HG03039 (cell line): ENCODE results near the gene LETM1.
A peak's percentile ranks its signal among the peaks of the same experiment; 100 is the strongest.

ENCODE experiments used
- ATAC-seq: cut with Tn5 transposase; IDR thresholded peaks from one replicate; pipeline ENCODE4 v1.9.1; 2021; ENCODE audit warnings: mild to moderate bottlenecking, moderate library complexity; ENCODE audit not compliant: unreplicated experiment

LETM1 gene

DNA sequence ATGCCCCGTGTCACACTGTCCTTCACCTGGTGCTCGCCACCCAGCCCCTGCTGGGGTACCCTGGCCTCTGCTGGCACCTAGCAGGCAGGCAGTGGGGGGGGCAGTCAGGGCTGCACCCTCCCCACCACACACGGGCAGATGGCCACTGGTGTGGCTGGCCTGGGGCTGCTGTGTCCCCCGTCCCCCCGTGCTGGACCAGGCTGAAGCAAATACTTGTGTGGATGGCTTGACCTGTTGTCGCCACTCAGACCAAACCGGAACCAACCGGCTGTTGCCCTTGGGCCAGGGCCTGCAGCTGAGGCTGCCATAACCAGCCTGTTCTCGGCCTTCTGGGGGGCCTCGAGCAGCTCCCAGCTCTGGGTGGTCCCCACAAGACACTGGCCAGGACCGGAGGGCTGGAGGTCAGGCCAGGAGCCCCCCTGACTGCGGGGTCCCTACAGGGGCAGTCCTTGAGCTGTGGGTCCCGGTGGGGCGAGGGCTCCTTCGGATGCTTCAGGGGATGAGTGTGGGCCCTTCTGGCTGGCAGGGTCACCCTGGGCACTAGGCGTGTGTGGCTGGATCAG, 58.6 kb downstream of the LETM1 start:
- ATAC-seq: no peak

DNA sequence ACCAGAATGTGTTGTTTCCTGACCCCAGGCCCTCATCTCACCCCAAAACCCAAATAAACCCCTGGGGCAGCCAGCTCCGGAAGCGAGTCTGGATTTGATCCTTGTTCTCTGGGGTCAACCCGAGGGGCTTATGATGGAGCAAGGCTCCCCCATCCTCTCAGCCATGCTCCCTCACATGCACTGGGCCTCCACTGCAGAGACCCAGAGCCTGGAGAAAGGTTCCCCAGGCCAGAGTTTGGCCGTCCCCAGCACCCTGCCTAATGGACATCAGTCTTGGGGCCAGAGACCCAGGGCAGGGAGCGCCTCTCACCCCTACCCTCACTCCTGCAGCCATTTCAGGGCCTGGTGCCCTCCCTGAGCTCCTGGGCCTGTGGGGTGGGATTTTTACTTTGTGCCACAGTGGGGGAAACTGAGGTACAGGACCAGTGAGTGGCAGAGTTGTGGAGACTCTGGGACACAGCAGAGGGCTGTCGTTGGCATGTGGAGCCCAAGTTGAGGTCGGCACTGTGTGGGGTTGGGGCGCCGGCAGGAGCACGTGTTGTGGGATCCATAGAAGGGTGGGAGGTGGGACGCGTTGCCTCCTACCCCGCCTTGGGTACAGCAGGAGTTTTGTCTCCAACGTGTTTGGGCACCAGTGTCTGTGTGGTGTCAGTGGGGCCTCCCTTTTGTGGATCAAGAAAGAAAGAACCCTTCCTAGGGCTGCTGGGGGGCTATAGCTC, 59.3 kb downstream of the LETM1 start:
- no peak for ATAC-seq

DNA sequence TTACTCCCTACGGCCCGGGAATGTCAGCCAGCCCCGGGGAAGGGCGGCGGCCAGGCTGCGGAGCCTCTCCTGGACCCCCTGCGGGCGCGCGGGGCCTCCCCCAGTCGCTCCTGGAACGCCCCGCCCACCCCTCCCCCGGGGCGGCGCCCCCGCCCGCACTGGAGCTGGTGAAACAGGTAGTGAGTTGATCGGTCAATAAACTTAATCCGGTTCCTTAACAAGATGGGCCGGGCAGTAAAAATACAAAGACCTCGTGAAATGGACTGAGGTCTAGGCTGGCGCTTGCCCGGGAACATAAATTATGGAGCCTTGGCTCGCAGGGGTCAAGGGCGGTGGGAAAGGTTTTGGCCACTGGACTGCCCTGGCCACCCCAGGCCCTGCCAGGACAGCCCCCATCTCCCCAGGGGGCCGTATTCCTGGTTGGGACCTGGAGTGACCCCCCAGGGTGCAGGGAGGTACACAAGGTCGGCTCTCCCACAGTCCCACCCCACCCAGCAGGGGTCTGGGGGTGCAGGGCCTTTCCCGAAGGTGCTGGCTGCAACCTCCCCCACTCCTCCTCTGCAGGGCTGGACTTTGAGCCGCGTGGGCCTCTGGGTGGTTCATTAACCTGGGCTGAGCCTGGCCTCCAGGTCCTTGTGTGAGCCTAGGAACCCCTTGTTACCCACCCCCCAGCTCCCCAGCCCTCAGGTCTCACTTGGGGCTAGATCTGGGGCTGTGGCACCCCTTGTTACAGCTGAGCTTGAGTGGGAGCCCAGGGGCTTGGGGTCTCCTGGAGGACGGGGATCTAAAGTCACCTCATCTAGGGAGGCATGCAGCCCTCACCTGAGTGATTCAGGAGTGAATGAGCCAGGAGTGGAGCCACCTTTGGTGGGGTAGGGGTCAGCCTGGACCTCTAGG, 60.4 kb downstream of the LETM1 start:
- no peak for ATAC-seq

DNA sequence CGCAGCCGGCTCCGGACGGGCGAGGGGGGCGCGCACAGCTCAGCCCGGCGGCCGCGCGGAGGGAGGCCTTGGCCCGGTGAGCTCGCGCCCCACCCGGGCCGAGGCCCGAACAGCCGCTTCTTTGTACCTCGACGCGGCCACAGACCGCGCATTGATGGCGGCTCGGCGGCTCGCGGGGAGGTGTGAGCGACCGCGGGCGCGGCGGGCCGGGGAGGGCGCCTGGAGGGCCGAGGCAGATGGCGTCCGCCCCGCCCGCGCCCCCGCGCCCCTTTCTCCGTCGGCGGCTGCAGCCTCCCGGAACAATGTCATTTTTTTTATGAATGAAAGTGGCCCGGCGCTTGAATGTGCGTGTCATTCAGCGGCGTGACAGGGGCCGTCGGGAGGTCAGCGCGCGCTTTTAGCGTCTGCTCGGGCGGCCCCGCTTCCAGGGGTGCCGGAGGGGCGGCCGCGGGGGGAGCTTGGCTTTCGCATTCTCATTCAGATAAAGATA, 61.1 kb downstream of the LETM1 start:
- no peak for ATAC-seq

DNA sequence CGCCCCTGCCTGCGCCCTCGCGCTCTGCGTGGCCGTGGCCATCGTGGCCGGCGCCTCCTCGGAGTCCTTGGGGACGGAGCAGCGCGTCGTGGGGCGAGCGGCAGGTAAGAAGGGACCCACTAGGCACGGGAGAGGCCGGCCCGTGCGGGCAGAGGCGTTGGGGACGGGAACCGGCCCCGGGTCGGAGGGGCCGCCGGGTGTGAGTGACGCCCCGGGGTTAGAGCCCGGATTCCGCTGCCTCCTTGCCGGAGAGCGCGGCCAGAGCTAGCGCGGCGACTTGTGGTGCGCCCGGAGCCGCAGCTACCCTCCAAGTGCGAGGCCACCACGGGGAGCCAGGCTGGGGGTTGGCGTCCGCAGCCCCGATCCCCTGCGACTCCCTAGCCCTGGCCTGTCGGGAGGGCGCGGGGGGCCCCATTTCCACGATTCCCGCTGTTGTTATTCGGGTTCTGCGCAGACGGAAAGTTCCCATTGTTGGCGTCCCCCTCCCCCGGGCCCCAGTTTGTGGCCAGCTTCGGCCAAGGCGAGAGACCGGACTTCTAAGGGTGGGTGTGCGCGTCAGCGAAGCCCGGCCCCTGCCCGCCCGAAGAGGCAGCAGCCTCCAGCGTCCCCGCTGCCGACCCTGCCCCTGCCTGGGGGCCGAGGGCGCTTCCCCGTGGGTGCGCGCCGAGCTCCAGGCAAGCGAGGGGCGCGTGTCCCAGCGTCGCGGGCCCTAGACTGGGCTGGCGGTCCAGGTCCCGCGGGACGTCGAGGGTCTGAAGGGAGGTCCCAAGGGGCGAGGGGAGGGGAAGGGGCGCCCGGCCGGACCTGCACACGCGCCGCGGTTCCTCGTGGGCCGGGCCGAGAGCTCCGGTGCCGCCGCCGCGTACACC, 61.8 kb downstream of the LETM1 start:
- no peak for ATAC-seq

DNA sequence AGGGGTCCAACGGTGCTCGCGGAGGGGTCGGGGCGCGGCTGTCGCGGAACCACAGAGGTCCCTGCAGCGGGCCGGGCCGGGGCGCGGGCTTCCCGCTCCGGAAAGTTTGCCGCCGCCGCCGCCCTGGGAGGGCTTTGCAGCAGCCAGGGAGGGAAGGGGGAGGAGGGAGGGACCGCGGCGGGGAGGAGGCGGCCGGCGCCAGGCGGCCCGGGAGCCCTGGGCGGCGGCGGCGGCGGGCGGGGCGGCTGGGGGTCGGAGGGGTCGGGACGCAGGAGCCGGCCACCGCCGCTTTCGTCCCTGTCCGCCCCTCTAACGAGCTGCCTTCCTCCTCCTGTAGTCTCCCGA, 62.5 kb downstream of the LETM1 start:
- ATAC-seq: peak; percentile 15

DNA sequence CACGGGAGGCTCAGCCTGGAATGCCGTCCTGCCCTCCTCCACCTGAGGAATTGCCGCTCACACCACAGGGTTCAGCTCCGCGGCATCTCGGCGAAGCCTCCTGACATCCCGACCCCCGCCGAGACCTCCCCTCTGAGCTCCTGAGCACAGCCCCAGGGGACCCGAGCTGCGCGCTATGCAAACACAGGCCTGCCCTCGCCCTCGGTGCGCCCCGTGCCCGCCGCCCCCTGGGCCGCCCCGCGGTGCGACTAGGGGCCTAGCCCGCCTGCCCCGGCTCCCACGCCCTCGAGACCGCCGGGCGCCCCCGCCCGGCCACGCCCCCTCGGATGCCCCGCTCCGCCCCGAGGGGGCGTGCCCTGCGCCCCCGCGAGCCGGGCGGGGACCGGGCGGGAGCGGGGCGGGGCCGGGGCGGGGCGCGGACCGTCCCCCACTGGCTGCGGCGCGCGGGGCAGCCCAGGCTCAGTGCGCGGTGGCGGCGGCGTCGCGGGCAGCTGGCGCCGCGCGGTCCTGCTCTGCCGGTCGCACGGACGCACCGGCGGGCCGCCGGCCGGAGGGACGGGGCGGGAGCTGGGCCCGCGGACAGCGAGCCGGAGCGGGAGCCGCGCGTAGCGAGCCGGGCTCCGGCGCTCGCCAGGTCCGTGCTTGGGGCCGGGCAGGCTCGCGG, 63.0 kb downstream of the LETM1 start, which contains the start of gene FGFR3:
FGFR3 (plus strand) TSS at position 462 of the 664 bp plus-strand sequence. CDS start 642 bp downstream, outside the sequence.
- ATAC-seq: peak; percentile 41

DNA sequence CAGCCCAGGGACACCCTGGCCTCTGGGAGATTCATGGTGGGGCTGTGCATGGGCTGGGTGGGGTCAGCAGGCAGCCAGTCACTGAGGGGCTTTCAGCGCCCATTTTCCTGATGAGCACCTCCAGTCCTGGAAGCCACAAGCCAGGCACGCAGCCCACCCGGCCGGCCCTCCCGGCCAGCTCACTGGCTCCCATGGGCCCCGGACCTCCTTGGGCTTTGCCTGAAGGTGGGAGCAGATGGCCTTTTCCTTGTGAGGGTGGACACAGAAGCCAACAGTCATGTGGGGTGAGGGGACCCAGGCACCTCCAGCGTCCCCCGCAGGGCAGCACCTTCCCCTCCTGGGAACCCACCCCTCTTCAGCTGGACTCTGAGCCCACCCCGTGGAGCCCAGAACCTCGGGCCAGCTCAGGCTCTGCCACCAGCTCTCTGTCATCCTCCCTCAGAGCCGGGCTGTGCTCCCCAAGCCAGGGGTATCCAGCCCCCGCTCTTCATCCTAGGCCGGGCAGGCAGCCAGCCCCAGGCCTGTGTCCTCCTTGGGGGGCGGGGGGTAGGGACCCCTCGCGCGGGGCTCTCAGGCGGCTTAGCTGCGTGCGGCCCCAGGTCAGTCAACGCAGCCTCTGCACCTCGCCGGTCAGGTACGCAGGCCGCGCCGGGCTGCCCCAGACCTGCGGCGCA, 63.7 kb downstream of the LETM1 start:
- no peak for ATAC-seq

DNA sequence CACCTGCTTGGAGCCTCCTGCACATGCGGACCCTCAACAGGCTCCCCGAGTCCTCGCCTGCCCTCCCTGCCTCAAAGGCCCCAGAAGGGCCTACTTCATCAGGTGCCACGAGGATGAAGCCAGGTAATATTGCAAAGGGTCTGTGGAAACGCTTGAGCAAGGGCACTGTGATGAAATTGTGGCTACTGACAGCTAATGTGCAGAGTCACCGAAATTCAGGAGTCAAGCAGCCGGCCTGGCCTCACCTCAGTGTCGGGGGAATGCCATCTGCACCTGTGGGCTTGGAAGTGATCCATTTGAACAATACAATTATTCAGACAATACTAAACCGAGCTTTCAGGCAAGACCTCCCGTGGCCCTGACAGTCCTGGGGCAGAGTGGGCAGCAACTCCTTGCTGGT, 66.0 kb downstream of the LETM1 start:
- no peak for ATAC-seq

DNA sequence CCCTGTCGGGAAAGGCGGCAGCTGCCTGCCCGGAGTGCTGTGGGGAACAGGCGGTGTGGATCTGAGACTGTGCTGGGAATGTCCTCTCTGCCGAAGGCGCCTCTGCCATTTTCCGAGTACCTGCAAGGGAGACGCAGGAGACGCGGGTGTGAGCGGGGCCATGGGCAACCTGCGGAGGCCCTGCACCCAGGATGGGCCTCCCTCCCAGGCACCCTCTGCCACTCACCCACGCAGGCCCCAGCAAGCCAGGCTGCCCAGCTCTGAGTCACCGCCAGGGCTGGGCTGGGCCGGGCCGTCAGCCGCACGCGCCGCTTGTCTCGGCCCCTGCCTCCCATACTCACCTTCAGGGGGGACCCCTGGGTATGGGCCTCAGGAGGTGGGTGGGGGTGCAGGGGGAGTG, 66.4 kb downstream of the LETM1 start:
- no peak for ATAC-seq

DNA sequence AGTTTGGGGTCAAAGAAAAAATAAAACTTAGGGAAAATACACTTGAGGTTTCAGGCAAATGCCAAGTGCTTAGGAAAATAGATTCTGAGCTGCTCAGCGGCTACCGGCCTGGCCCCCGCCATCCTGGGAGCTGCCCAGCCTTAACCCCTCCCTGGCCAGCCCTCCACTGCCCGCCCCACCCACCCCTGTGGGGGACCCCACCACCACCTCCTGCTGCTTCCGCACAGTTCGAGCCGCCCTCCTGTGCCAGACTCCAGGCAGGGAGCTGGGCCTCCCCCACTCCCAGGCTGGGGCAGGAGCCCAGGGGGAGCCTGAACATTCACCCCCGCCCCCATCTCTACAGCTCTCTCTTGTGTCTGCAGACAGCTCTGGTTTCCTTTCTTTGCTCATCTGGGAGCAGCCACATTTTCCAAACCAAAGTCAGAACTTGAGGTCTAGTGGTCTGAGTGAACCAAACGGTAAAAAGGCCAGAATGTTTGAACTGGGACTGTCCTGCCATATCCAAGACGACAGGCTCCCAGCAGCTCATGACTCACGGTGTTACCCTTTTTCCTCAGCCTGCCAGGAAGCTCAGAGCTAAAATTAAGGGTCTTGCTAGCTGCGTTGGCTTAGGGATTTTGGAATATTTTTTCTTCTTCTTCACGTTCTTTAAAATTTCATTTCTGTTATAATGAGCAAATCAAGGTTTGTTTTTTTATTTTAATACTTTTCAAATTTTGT, 67.5 kb downstream of the LETM1 start:
- ATAC-seq: no peak

DNA sequence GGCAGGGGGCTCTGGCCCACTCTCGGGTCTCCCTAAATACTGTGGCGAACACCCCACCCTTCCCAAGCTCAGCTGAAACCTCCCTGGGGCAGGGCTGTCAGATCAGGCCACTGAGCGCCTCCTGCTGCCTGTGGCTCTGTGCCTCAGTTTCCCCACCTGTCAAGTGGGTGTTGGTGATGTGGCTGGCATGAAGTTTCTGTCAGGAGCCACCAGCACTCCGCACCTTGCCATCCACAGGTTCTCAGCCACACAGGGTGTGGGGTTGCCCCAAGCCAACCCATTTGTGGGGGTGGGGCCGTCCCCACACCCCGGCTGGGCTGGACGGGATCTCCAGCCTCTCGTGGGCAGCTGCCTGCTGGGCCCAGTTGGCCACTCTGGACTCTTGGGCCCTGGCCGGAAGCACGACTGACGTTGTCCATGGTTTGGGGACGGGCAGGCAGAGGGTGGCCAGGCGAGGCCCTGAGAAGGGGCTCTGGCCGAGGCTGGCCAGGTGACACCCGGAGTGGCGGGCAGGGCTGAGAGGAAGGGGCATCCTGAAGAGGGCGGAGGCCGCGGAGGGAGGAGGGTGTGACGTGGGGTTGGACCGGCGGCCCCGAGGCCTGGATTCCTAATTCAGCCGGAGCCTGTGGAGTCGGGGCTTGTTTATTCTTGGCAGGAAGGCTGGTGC, 68.4 kb downstream of the LETM1 start:
- ATAC-seq: no peak

DNA sequence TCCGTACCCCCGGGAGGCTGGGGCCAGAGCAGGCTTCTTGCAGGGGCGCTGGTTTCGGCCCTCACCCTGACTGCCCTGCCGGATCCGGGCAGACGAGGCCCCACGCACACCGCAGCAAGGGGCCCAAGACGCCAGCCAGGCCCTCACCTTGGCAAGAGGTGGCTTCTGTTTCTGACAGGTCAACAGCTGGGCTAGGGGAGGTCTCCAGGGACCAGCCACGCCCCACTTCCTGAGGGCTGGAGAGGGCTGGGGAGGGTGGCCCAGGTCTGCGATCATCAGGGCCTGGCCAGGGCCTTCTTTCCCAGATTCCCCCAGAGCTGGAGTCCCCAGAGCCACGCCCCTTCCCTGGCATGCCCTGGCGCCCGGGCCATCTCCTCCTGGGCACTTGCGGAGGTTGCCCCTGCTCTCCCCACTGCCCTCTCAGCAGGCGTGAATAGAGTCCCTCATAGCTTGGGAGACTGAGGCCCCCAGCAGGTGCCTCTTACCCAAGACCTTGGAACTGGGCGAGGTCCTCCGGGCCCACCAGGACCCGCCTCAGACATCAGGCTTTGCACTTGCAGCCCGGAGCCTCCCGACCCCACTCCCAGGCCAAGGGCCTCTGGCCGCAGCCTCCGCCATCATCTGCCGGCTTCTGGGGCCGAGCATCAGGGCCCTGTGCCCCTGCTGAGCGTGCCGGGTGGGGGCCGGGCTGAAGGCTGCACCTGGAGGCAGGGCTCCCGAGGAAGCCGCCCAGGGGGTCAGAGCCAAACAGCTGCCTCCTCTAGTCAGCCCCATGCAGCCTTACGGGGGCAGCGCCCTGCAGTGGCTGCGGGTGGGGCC, 69.2 kb downstream of the LETM1 start:
- no peak for ATAC-seq

DNA sequence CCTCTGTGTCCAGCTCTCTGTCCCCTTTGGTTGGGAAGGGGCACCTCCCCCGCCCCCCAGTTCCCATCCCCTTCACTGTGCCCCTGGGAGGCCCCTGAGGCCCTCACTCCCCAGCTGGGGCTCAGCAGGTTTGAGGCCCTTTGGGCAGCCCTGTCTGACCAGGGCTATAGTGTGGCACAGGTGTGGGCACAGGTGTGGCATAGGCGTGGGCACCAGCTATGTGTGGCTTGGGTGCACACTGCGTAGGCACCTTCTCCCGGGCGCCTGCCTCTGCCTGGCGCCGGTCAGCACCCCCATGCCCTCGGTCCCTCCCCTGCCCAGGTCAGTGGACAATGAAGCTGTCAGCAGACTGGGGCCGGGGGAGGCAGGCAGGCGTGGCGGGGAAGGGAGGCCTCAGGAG, 70.4 kb downstream of the LETM1 start:
- no peak for ATAC-seq

DNA sequence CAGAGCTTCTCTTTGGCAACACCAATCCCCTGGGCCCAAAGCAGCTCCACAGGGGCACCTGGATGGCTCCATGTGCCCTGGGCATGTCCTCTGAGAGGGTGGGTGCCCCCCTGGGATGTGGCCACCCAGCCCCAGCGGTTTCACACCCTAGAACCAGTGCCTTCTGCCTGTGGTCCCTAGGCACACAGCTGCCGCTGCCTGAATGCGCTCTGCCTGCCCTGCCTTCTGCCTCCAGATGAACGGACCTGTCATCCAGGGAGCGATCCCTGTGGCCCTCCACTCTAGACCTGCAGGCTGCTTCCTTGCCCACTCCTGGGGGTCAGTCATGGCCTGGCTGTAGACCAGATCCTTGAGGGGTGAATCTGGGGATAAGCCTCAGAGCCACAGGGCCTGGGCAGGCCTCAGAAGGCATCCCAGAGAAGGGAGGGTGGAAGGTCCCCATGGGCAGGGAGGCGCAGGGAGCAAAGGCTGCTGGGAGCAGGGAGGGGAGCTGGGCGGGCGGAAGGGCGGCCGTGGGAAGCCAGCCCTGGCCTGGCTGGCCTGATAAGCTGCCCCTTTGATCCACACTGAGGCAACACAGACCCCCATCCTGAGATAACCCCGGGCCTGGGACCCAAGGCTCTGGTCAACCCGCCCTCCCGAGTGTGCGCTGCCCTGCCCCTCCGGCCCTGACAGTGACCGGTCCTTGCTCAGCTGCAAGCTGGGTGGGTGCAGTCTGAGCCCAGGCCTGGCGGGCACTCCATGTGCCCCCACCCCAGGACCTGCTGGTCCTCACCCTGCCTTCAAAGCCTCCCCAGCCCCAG, 71.0 kb downstream of the LETM1 start:
- ATAC-seq: no peak

DNA sequence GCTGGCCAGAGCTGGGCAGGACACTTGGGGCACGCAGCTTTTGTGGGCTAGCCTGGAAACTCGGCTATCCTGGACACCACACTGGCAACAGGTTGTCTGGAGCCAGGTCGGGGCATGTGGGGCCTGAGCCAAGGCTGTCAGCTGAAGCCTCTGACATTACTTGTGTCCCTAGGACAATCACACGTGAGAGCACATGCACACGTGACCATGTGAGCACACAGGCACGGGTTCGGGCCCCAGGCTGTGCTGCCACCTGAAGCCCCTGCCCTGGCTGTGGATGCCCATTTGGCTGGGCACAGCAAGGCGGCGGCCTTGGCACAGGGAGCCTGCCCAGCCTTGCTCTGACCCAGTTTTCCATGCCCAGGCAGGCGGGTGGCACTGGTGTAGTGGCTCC, 71.6 kb downstream of the LETM1 start:
- ATAC-seq: no peak

DNA sequence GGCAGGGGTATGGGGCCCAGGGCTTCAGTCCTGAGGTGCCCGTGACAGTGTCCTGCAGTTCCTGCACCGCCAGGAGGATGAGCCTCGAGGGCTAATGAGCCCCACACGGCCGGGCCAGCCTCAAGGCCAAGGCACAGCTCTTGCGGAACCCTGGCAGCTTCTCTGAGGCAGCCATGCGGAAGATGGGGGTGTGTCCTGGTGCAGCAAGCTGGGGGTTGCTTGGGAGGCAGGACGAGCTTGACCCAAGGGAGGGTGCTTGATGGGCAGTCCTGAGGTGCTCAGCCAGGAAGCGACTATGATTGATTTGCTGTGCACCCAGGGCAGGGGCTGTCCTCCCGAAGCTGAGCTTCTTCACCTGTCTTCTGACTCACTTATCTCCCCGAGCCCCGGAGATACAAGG, 72.0 kb downstream of the LETM1 start:
- ATAC-seq: no peak
